GM18498 (cell line): ENCODE data around the gene TAL2.
"Not testable (repeated sequence)": the region's sequence is repeated elsewhere in the genome, so short reads cannot be mapped to it uniquely, and the experiment has no call there.

ENCODE experiments used
- ATAC-seq: cut with Tn5 transposase; IDR thresholded peaks from one replicate; pipeline ENCODE4 v1.9.1; 2021; ENCODE audit warnings: mild to moderate bottlenecking, moderate library complexity; ENCODE audit not compliant: unreplicated experiment

The TAL2 gene

DNA sequence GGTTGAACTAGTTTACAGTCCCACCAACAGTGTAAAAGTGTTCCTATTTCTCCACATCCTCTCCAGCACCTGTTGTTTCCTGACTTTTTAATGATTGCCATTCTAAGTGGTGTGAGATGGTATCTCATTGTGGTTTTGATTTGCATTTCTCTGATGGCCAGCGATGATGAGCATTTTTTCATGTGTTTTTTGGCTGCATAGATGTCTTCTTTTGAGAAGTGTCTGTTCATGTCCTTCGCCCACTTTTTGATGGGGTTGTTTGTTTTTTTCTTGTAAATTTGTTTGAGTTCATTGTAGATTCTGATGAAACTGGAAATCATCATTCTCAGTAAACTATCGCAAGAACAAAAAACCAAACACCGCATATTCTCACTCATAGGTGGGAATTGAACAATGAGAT is 41.4 kb downstream of the TAL2 start:
- not testable (repeated sequence) for ATAC-seq

DNA sequence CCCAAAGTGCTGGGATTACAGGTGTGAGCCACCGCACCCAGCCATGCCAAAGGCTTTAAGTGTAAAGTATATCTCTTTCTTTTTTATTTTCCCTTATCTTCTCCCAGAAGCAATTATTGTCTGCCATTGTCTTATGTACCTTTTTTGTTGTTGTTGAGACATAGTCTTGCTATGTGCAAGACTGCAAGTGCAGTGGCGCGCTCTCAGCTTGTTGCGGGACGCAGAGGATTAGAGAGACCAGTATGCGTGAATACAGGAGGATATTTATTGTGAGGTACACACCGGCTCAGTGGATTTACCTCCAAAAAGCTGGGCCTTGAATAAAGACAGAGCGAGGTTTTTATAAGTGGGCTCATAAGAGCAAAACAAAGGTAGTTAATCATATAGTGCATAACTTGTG is 43.9 kb downstream of the TAL2 start:
- ATAC-seq: no peak

DNA sequence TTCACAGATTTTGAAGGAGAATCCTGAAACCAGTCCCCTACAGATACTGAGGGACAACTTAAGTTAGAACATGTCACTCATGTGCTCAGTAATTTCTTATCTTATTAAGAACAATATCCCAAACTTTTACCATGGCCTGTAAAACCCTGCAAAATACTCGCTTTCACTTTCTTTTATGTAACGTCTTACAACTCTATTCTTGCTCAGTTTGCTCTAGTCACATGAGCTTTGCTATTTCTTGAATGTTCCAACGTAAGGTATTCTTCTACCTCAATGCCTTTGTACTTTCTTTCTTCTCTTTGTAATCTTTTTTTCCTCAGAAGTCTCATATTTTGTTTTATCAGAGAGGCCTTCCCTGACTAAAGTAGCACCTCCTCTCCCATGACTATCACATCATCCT is 46.1 kb downstream of the TAL2 start:
- peak; percentile 70 for ATAC-seq

DNA sequence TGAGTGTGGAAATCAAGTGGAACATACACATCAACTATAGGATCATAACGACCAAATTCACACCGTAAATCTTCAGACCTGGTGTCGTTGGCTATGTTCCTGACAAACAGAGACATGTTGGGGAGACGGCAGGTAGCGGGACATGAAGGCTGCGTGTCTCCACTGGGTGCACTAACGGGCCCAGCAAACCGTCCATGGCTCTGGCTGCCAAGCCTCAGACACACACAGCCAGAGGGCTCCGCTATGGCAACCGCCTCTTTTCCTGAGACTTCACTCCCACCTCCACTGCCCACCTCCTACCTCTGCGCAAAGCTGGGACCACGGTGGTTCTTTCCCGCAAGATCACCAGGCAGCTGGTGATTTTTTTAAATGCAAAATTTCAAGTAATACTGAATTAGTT is 48.4 kb downstream of the TAL2 start:
- no peak for ATAC-seq

DNA sequence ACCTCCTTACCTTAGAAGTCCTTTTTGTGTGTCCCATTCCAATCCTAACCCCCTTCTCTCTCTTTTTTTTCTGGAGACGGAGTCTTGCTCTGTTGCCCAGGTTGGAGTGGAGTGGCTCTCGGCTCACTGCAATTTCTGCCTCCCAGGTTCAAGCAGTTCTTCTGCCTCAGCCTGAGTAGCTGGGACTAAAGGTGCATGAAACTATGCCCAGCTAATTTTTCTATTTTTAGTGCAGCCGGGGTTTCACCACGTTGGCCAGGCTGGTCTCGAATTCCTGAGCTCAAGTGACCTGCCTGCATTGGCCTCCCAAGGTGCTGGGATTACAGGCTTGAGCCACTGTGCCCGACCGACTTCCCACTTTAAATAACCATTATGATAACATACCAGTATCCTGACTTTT is 49.6 kb downstream of the TAL2 start:
- ATAC-seq: no peak

DNA sequence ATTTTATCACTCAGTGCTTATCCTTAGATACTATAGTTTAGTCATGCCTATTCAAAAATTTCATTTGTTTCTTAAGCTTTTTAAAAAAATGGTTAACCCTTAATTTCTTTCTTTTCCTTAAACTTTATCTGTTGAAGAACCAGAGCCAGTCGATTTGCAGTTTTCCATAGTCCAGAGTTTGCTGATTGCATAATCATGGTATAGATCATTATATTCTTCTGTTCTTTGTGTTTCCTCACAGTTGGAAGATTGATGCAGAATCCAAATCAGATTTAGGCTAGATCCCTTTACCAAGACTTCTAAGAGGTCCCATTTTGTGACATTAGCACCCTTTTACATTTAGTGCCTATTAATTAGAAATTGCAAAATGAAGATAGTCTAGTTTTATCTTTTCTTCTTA is 50.0 kb downstream of the TAL2 start:
- ATAC-seq: no peak
